Medulla oblongata (tissue), 1 donor: ENCODE measurements around the gene PREB.

Experiments
- DNase-seq: peaks from one replicate; pipeline ENCODE4 v3.0.0-alpha.2; 2015; ENCODE audit errors: extremely low spot score

PREB gene

GRCh38 chr2:27152796-27153464, 18.5 kb upstream of the PREB start:
- DNase-seq = no peak

- DNase-seq = no peak
These were observed 17.8 kb upstream of the PREB start for GRCh38 chr2:27152102-27152795.

GRCh38 chr2:27150639-27151230, 16.3 kb upstream of the PREB start:
- no peak for DNase-seq

- DNase-seq = no peak
These were observed 15.4 kb upstream of the PREB start for GRCh38 chr2:27149570-27150405.

- no peak for DNase-seq
These were observed 14.5 kb upstream of the PREB start, which contains the start of gene TCF23 for GRCh38 chr2:27148801-27149439. Gene TCF23, plus strand, starts transcription at chr2:27149004. Its CDS starts 130 bp downstream, at chr2:27149134.

- no peak for DNase-seq
These were observed 13.5 kb upstream of the PREB start for GRCh38 chr2:27147935-27148334.

- no peak for DNase-seq
These were observed 11.2 kb upstream of the PREB start for GRCh38 chr2:27145682-27146081.

GRCh38 chr2:27143285-27143684, 8.8 kb upstream of the PREB start:
- no peak for DNase-seq

- DNase-seq = no peak
These were observed 4.9 kb upstream of the PREB start, which contains the start of gene PRR30 for GRCh38 chr2:27139310-27139709. Gene PRR30, minus strand, starts transcription at chr2:27139410. Its CDS starts 1,081 bp downstream, at chr2:27138329.

GRCh38 chr2:27138111-27138510, 3.7 kb upstream of the PREB start:
- no peak for DNase-seq

GRCh38 chr2:27137322-27137935, 3.0 kb upstream of the PREB start:
- no peak for DNase-seq

- no peak for DNase-seq
These were observed 2.3 kb upstream of the PREB start for GRCh38 chr2:27136751-27137150.

- no peak for DNase-seq
These were observed 1.1 kb upstream of the PREB start for GRCh38 chr2:27135478-27135955.

GRCh38 chr2:27134781-27135477, 493 bp upstream of the PREB start:
- no peak for DNase-seq

- DNase-seq = no peak
These were observed 1.1 kb downstream of the PREB start for GRCh38 chr2:27133195-27133875.

GRCh38 chr2:27131429-27131828, 3.0 kb downstream of the PREB start:
- no peak for DNase-seq

- no peak for DNase-seq
These were observed 4.0 kb downstream of the PREB start for GRCh38 chr2:27130396-27130795.

- DNase-seq = no peak
These were observed 5.5 kb downstream of the PREB start for GRCh38 chr2:27128668-27129571.
